Ascending aorta (tissue), 2 donors: ENCODE data around the gene CHEK1. TPM values are rescaled to one million over a fixed set of nuclear protein-coding genes. Genes with fewer than 3 reads are reported as not detected.

Source experiments
- DNase-seq, 2 donors: peaks; one replicate each; pipeline ENCODE4 v3.0.0-alpha.2; 2019; ENCODE audit warnings: low spot score in 2 of 2
- H3K27ac ChIP-seq, 2 donors: fragments of 200-600 bp; sonication (generic); one replicate each; pipeline ENCODE4 v1.5.1; 2016 to 2017; ENCODE audit warnings: mild to moderate bottlenecking in 1 of 2
- H3K27me3 ChIP-seq: fragments of 200-600 bp; sonication (generic); one replicate; pipeline ENCODE4 v1.5.1; 2017
- H3K36me3 ChIP-seq, 2 donors: fragments of 200-600 bp; sonication (generic); one replicate each; pipeline ENCODE4 v1.5.1; 2016
- H3K4me1 ChIP-seq, 2 donors: fragments of 200-600 bp; sonication (generic); one replicate each; pipeline ENCODE4 v1.5.1; 2016 to 2017; ENCODE audit warnings: mild to moderate bottlenecking in 1 of 2
- H3K4me3 ChIP-seq, 2 donors: fragments of 200-600 bp; sonication (generic); one replicate each; pipeline ENCODE4 v1.5.1; 2016 to 2017; ENCODE audit warnings: mild to moderate bottlenecking in 1 of 2
- H3K9me3 ChIP-seq, 2 donors: fragments of 200-600 bp; sonication (generic); one replicate each; pipeline ENCODE4 v1.5.1; 2016
- CTCF ChIP-seq, 3 experiments: fragments of 200-600 bp in 2 of 3; fragments of 450-650 bp in 1 of 3; sonication (generic) in 2 of 3; IDR thresholded peaks; one replicate each; pipeline ENCODE4 v1.5.1; 2016 to 2019; ENCODE audit warnings: antibody characterized with exemption in 3 of 3, mild to moderate bottlenecking in 1 of 3, moderate library complexity in 1 of 3
- intact Hi-C: fragments of 100-400 bp; cut with DNase I; formaldehyde crosslinking; loops from one replicate; pipeline ENCODE4 v1.15.1; 2023
- total RNA-seq: library from RNA; depleted of rRNA; stranded (reverse); fragments of >200 nt; gene quantifications from one replicate; pipeline ENCODE4 v1.1.0, GENCODE V29; 2016

The CHEK1 gene
- total RNA-seq, 1 donor from 2014 or later: 0.21 TPM

GRCh38 chr11:125586623-125587022, 38.3 kb upstream of the CHEK1 start:
- peaks cover 23 to 29% of the 10 kb centered on the region in 2 donors for H3K36me3 ChIP-seq

DNA sequence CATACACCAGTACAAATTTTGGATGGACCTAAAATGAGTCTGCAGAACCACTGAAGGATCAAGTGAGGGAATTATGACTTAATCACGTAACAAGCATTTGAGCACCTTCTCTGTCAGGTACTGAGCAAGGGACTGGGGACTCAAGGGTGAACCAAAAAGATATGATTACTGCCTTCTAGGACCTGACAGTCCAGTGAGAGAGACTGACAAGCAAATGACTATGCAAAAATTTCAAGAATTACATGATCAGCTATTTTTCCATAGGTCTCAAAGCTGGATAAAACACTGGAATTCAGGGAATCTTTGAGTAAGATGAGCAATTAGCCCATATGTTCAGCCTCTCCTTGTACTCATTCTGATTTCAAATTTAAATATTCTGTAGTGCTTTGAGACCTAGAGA, 37.5 kb upstream of the CHEK1 start:
- Histone ChIP-seq H3K4me3 (no peak overlapping the region), H3K27me3 (no peaks in the 10 kb centered on the region), H3K4me1 (peaks cover 0 to 6% of the 10 kb centered on the region in 2 donors), H3K9me3 (no peaks in the 10 kb centered on the region), H3K36me3 (peaks cover 17 to 21% of the 10 kb centered on the region in 2 donors), H3K27ac (no peak overlapping the region)
- intact Hi-C loops: no loop called here
- no peak for TF ChIP-seq CTCF (IDR thresholded peaks at IDR 0.05)
- DNase-seq: no peak

More at GRCh38 chr11:125586623-125587022, 38.3 kb upstream of the CHEK1 start:
- TF ChIP-seq CTCF (IDR thresholded peaks at IDR 0.05): no peak
- intact Hi-C loops: no loop called here
- H3K4me3 ChIP-seq: no peak overlapping the region
- no peak overlapping the region for H3K27ac ChIP-seq
- no peaks in the 10 kb centered on the region for H3K9me3 ChIP-seq
- H3K27me3 ChIP-seq: no peaks in the 10 kb centered on the region
- no peak for DNase-seq
- peaks cover 0 to 6% of the 10 kb centered on the region in 2 donors for H3K4me1 ChIP-seq

DNA sequence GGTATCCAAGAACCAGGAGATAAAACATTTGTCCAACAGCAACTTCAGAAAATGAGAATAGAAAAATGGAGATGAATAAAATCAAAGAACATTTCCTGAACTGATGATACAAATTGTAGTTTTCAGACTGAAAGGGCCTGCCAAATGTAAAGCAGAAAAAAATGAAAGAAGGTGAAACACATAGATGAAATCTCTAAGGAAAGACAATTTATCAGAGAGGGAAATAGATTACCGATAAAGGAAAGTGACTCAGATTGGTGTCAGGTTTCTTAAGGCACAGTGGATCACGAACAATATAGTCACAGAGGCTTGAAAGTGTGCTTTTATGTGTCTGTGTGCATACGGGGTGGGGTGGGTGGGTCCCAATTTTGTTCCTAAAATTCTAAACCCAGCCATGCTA, 36.5 kb upstream of the CHEK1 start:
- Histone ChIP-seq H3K4me3 (no peak overlapping the region), H3K9me3 (no peaks in the 10 kb centered on the region), H3K27ac (no peak overlapping the region), H3K4me1 (peaks cover 2 to 6% of the 10 kb centered on the region in 2 donors), H3K36me3 (peaks cover 6 to 11% of the 10 kb centered on the region in 2 donors), H3K27me3 (no peaks in the 10 kb centered on the region)
- DNase-seq: no peak
- intact Hi-C loops: no loop called here
- no peak for TF ChIP-seq CTCF (IDR thresholded peaks at IDR 0.05)

- Histone ChIP-seq H3K27me3 (no peaks in the 10 kb centered on the region), H3K27ac (peak overlapping the region; percentile 94 to 100), H3K36me3 (no peaks in the 10 kb centered on the region), H3K4me3 (peak overlapping the region; percentile 77 to 99), H3K9me3 (no peaks in the 10 kb centered on the region), H3K4me1 (peaks cover 7 to 13% of the 10 kb centered on the region in 2 donors)
- peak in 1 of 2 donors; percentile 67 for DNase-seq
- TF ChIP-seq CTCF (IDR thresholded peaks at IDR 0.05): no peak
- intact Hi-C loops: loop anchor here (1.0 to 10.0 kb wide), 12 partner anchors 22 to 1477 kb away; partner anchors contain the start of genes CCDC15, CHEK1, DDX25 and EI24
Measured at GRCh38 chr11:125591649-125592304, 33.2 kb upstream of the CHEK1 start.

- no peak for TF ChIP-seq CTCF (IDR thresholded peaks at IDR 0.05)
- peak; percentile 99 to 100 for DNase-seq
- H3K36me3 ChIP-seq: peaks cover 0 to 2% of the 10 kb centered on the region in 2 donors
- no peaks in the 10 kb centered on the region for H3K27me3 ChIP-seq
- H3K4me1 ChIP-seq: peaks cover 7 to 13% of the 10 kb centered on the region in 2 donors
- H3K27ac ChIP-seq: peak within 1 kb of the TSS; percentile 94 to 100
- intact Hi-C loops: loop anchor here (1.0 to 10.0 kb wide), 12 partner anchors 23 to 1478 kb away; partner anchors contain the start of genes CCDC15, CHEK1, DDX25 and EI24
- peak within 1 kb of the TSS; percentile 82 to 99 for H3K4me3 ChIP-seq
- H3K9me3 ChIP-seq: no peaks in the 10 kb centered on the region
Measured at GRCh38 chr11:125592305-125593113, 32.5 kb upstream of the CHEK1 start, which contains the start of gene STT3A. TSS of gene STT3A (plus strand) at chr11:125592852. CDS start at chr11:125595916, 3,064 bp downstream.
